Measurements from ENCODE around the gene KRT81. TPM values are rescaled to one million over a fixed set of nuclear protein-coding genes. Genes with fewer than 3 reads are reported as not detected.

The KRT81 gene
- under 1 TPM in 1 of 2 donors, not detected in 1; 0.77 TPM for total RNA-seq

GRCh38 chr12:52291267-52291935 is at the start of gene KRT81:
Gene KRT81 (minus strand): TSS chr12:52291534. CDS start chr12:52291465, 69 bp downstream.
- no peak for DNase-seq
- intact Hi-C loops (cut with DNase I): no loop called here

GRCh38 chr12:52338241-52338960 is 47.1 kb upstream of the KRT81 start:
- Histone ChIP-seq H3K27me3 (no peaks in the 10 kb centered on the region), H3K9ac (ENCODE audit: low read depth in 2 of 2, low read length in 2 of 2) (no peak overlapping the region), H3K4me3 (no peak overlapping the region), H3K4me1 (no peaks in the 10 kb centered on the region), H3K27ac (no peak overlapping the region), H3K36me3 (no peaks in the 10 kb centered on the region), H3K9me3 (no peaks in the 10 kb centered on the region)
- intact Hi-C loops (cut with DNase I): no loop called here
- DNase-seq: no peak
- TF ChIP-seq CTCF (IDR thresholded peaks at IDR 0.05): no peak

More at GRCh38 chr12:52291267-52291935, at the start of gene KRT81:
- Histone ChIP-seq H3K4me1 (no peaks in the 10 kb centered on the region), H3K27ac (no peak within 1 kb of the TSS), H3K9ac (ENCODE audit: low read depth in 2 of 2, low read length in 2 of 2) (no peak within 1 kb of the TSS), H3K36me3 (no peaks in the 10 kb centered on the region), H3K4me3 (no peak within 1 kb of the TSS), H3K9me3 (no peaks in the 10 kb centered on the region), H3K27me3 (no peaks in the 10 kb centered on the region)
- no peak for TF ChIP-seq CTCF (IDR thresholded peaks at IDR 0.05)

GRCh38 chr12:52337054-52337453 is 45.7 kb upstream of the KRT81 start:
- no peaks in the 10 kb centered on the region for H3K27me3 ChIP-seq
- no peak for DNase-seq
- no peaks in the 10 kb centered on the region for H3K9me3 ChIP-seq
- TF ChIP-seq CTCF (IDR thresholded peaks at IDR 0.05): no peak
- no peak overlapping the region for H3K9ac ChIP-seq (ENCODE audit: low read depth in 2 of 2, low read length in 2 of 2)
- no peak overlapping the region for H3K4me3 ChIP-seq
- H3K4me1 ChIP-seq: no peaks in the 10 kb centered on the region
- intact Hi-C loops (cut with DNase I): no loop called here
- no peak overlapping the region for H3K27ac ChIP-seq
- no peaks in the 10 kb centered on the region for H3K36me3 ChIP-seq

GRCh38 chr12:52336641-52337040 is 45.3 kb upstream of the KRT81 start:
- no peak overlapping the region for H3K27ac ChIP-seq

More at GRCh38 chr12:52336641-52337040, 45.3 kb upstream of the KRT81 start:
- H3K36me3 ChIP-seq: no peaks in the 10 kb centered on the region
- H3K4me3 ChIP-seq: no peak overlapping the region
- no peak for DNase-seq
- no peaks in the 10 kb centered on the region for H3K9me3 ChIP-seq
- H3K9ac ChIP-seq (ENCODE audit: low read depth in 2 of 2, low read length in 2 of 2): no peak overlapping the region
- no peaks in the 10 kb centered on the region for H3K4me1 ChIP-seq
- no peak for TF ChIP-seq CTCF (IDR thresholded peaks at IDR 0.05)
- H3K27me3 ChIP-seq: no peaks in the 10 kb centered on the region
- intact Hi-C loops (cut with DNase I): no loop called here

All from colonic mucosa (tissue), 4 donors.